AG04449 (cell line): ENCODE data around the gene RSBN1L.

Source experiments
- CTCF ChIA-PET: fragments of 350-600 bp; formaldehyde crosslinking; extraction: SDS; loops from one replicate; lab custom pipeline; 2021; ENCODE audit warnings: antibody characterized with exemption; lab: Yijun Ruan, JAX
- POLR2A ChIA-PET: fragments of 400-600, 350-600 bp; formaldehyde crosslinking; extraction: SDS; loops from one replicate; lab custom pipeline; 2020; ENCODE audit warnings: antibody characterized with exemption, inconsistent platforms; lab: Yijun Ruan, JAX
- DNase-seq: peaks from one replicate; pipeline ENCODE4 v3.0.0-alpha.2; 2010; ENCODE audit warnings: low read depth, low spot score
- H3K4me3 ChIP-seq: 2 replicates; pipeline ENCODE4 v1.5.1; 2011; ENCODE audit warnings: low read depth, mild to moderate bottlenecking, control low read depth, low read length
- CTCF ChIP-seq: IDR thresholded peaks from one replicate; pipeline ENCODE4 v1.5.1; 2011; ENCODE audit warnings: mild to moderate bottlenecking, moderate library complexity, low read length, control low read depth, inconsistent platforms; ENCODE audit not compliant: insufficient read depth; ENCODE audit errors: missing control alignments

Gene RSBN1L

GRCh38 chr7:77655356-77655755 is 40.9 kb upstream of the RSBN1L start:
- no peak overlapping the region for H3K4me3 ChIP-seq
- CTCF ChIA-PET = interaction anchor here (1.1 to 12.9 kb wide), 7 partner anchors 10 to 279 kb away, joined by 3 to 203 read pairs (median 9); partner anchors contain the start of gene RSBN1L
- DNase-seq = no peak
- POLR2A ChIA-PET = no interaction called here
- TF ChIP-seq CTCF = no peak

- no peak for DNase-seq
- no peak for TF ChIP-seq CTCF
- CTCF ChIA-PET = interaction anchor here (1.0 to 12.9 kb wide), 8 partner anchors 9 to 278 kb away, joined by 3 to 203 read pairs (median 10); no protein-coding TSS in a partner anchor
- POLR2A ChIA-PET = no interaction called here
- H3K4me3 ChIP-seq = no peak overlapping the region
Observed at GRCh38 chr7:77655836-77656455, 40.3 kb upstream of the RSBN1L start.

- peak; percentile 16 for DNase-seq
- peak; percentile 13 for TF ChIP-seq CTCF
- H3K4me3 ChIP-seq = no peak overlapping the region
- POLR2A ChIA-PET = no interaction called here
- CTCF ChIA-PET = interaction anchor here (0.6 to 12.9 kb wide), 14 partner anchors 8 to 279 kb away, joined by 3 to 203 read pairs (median 5); no protein-coding TSS in a partner anchor
Observed at GRCh38 chr7:77657427-77658224, 38.6 kb upstream of the RSBN1L start.

- no peak overlapping the region for H3K4me3 ChIP-seq
- ChIA-PET CTCF (interaction anchor here (0.7 to 12.9 kb wide), 11 partner anchors 8 to 282 kb away, joined by 3 to 203 read pairs (median 5); no protein-coding TSS in a partner anchor), POLR2A (interaction anchor here (0.6 kb wide), 1 partner anchor 145 kb away, joined by 3 read pairs; no protein-coding TSS in a partner anchor)
- DNase-seq = no peak
- TF ChIP-seq CTCF = no peak
Observed at GRCh38 chr7:77658928-77659327, 37.3 kb upstream of the RSBN1L start.

- ChIA-PET CTCF (interaction anchor here (1.5 to 12.9 kb wide), 3 partner anchors 11 to 99 kb away, joined by 5 to 203 read pairs (median 37); no protein-coding TSS in a partner anchor), POLR2A (no interaction called here)
- TF ChIP-seq CTCF = no peak
- no peak overlapping the region for H3K4me3 ChIP-seq
- no peak for DNase-seq
Observed at GRCh38 chr7:77661816-77662215, 34.4 kb upstream of the RSBN1L start.

GRCh38 chr7:77662869-77663268 is 33.4 kb upstream of the RSBN1L start:
- no peak overlapping the region for H3K4me3 ChIP-seq
- ChIA-PET CTCF (interaction anchor here (1.2 to 1.4 kb wide), 2 partner anchors 11 to 97 kb away, joined by 6 to 10 read pairs; no protein-coding TSS in a partner anchor), POLR2A (no interaction called here)
- TF ChIP-seq CTCF = no peak
- DNase-seq = no peak
